ENCODE measurements around the gene PALS2. TPM values are rescaled to one million over a fixed set of nuclear protein-coding genes. Genes with fewer than 3 reads are reported as not detected.

The PALS2 gene
- total RNA-seq, 6 experiments from 2014 or later: 7.4 to 19.5 (median 16.1) TPM

DNA sequence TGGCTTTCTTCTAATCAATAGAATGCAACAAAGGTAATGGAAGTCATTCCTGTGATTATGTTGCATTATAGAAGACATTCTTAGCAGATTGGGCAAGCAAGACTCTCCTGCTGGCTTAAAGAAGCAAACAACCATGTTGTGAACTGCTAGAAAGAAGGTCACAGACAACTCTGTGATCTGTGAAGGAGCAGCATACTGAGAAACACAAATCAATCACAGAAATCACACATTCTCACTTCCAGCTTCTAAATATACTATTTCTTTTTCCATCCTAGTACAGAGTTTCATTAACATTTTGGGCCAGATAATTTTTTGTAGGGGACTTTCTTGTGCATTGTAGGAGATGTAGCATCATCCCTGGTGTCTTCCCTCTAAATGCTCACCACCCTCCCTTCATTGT, 28.0 kb upstream of the PALS2 start:
- Histone ChIP-seq H3K4me1 (no peaks in the 10 kb centered on the region), H3K27ac (no peak overlapping the region), H3K27me3 (no peaks in the 10 kb centered on the region), H3K4me3 (no peak overlapping the region), H3K9me3 (no peaks in the 10 kb centered on the region), H3K36me3 (no peaks in the 10 kb centered on the region)
- no peak for DNase-seq
- intact Hi-C loops (cut with DNase I): no loop called here
- TF ChIP-seq POLR2A (IDR thresholded peaks at IDR 0.05) (no peak), CTCF (IDR thresholded peaks at IDR 0.05) (no peak)
- no peak for ATAC-seq

DNA sequence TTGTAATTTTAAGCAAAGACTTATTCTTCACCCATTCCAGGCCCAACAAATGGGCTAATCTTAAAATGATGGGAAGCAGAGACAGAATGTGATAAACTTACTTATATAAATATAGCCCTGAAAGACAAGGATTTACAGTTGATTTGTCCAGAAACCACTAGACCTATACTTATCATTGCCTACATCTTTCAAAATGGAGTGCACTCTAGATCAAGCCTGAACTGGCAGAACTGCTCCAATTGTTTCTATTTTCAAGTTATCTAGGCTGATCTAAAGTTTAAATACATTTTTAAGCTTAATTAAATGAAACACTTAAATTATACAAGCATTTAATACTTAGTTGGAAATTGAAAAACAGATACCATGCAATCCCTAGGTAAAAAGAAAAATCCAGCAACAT, 24.9 kb upstream of the PALS2 start:
- no peaks in the 10 kb centered on the region for H3K4me1 ChIP-seq
- no peaks in the 10 kb centered on the region for H3K36me3 ChIP-seq
- ATAC-seq (no peak), DNase-seq (no peak)
- H3K27me3 ChIP-seq: no peaks in the 10 kb centered on the region
- no peak overlapping the region for H3K4me3 ChIP-seq
- no peak for TF ChIP-seq POLR2A (IDR thresholded peaks at IDR 0.05)
- intact Hi-C loops (cut with DNase I): no loop called here
- no peak overlapping the region for H3K27ac ChIP-seq
- no peaks in the 10 kb centered on the region for H3K9me3 ChIP-seq

GRCh38 chr7:24549991-24550390, 23.3 kb upstream of the PALS2 start:
- Histone ChIP-seq H3K4me3 (no peak overlapping the region), H3K4me1 (no peaks in the 10 kb centered on the region), H3K36me3 (no peaks in the 10 kb centered on the region), H3K27ac (no peak overlapping the region), H3K9me3 (no peaks in the 10 kb centered on the region), H3K27me3 (no peaks in the 10 kb centered on the region)
- WGBS (ENCODE audit: insufficient coverage, low coverage, low lambda C conversion rate, missing lambda C conversion rate): 60% methylated on average over 4 of the region's 4 CpGs
- TF ChIP-seq POLR2A (IDR thresholded peaks at IDR 0.05): no peak
- TF ChIP-seq CTCF (IDR thresholded peaks at IDR 0.05): no peak
- ATAC-seq (no peak), DNase-seq (no peak)
- intact Hi-C loops (cut with DNase I): no loop called here

DNA sequence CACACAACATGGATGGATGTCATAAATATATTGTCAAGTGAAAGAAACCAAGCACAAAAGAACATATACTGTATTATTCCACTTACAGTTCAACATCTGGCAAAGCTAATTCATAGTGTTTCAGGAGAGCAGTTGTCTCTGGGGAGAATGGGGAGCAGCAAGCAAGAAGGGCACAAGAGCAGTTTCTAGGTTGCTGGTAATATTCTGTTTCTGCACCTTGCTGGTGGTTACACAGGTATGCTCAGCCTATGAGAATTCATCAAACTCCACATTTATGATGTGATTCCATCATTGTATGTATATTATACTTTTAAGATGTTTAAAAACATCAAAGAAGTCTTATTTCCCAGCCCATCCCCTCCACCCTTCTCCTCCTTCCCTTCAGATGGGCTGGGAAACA, 18.1 kb upstream of the PALS2 start:
- Histone ChIP-seq H3K27ac (no peak overlapping the region), H3K4me1 (no peaks in the 10 kb centered on the region), H3K9me3 (no peaks in the 10 kb centered on the region), H3K4me3 (no peak overlapping the region), H3K36me3 (no peaks in the 10 kb centered on the region), H3K27me3 (no peaks in the 10 kb centered on the region)
- ATAC-seq: peak in 1 of 4 donors; percentile 24
- DNase-seq: no peak
- intact Hi-C loops (cut with DNase I): no loop called here
- TF ChIP-seq POLR2A (IDR thresholded peaks at IDR 0.05): no peak
- no peak for TF ChIP-seq CTCF (IDR thresholded peaks at IDR 0.05)

- no peaks in the 10 kb centered on the region for H3K36me3 ChIP-seq
- H3K27ac ChIP-seq: no peak overlapping the region
- intact Hi-C loops (cut with DNase I): no loop called here
- no peak overlapping the region for H3K4me3 ChIP-seq
- 89% methylated on average over 5 of the region's 5 CpGs for WGBS (ENCODE audit: insufficient coverage, low coverage, low lambda C conversion rate, missing lambda C conversion rate)
- DNase-seq: no peak
- H3K27me3 ChIP-seq: no peaks in the 10 kb centered on the region
- ATAC-seq: no peak
- no peaks in the 10 kb centered on the region for H3K9me3 ChIP-seq
- H3K4me1 ChIP-seq: no peaks in the 10 kb centered on the region
- TF ChIP-seq CTCF (IDR thresholded peaks at IDR 0.05): no peak
- TF ChIP-seq POLR2A (IDR thresholded peaks at IDR 0.05): no peak
Measured at GRCh38 chr7:24555719-24556118, 17.5 kb upstream of the PALS2 start.
